NCI-H2107 treated with DMSO at 0.1 percent for 48 hours (cell line): Measurements from ENCODE around the gene FOXO6.
A peak's percentile ranks its signal among the peaks of the same experiment; 100 is the strongest.

Experiments
- DNase-seq: peaks from one replicate; lab custom pipeline; 2025; ENCODE audit not compliant: unreplicated experiment; lab: John Stamatoyannopoulos, UW

Gene FOXO6

DNA sequence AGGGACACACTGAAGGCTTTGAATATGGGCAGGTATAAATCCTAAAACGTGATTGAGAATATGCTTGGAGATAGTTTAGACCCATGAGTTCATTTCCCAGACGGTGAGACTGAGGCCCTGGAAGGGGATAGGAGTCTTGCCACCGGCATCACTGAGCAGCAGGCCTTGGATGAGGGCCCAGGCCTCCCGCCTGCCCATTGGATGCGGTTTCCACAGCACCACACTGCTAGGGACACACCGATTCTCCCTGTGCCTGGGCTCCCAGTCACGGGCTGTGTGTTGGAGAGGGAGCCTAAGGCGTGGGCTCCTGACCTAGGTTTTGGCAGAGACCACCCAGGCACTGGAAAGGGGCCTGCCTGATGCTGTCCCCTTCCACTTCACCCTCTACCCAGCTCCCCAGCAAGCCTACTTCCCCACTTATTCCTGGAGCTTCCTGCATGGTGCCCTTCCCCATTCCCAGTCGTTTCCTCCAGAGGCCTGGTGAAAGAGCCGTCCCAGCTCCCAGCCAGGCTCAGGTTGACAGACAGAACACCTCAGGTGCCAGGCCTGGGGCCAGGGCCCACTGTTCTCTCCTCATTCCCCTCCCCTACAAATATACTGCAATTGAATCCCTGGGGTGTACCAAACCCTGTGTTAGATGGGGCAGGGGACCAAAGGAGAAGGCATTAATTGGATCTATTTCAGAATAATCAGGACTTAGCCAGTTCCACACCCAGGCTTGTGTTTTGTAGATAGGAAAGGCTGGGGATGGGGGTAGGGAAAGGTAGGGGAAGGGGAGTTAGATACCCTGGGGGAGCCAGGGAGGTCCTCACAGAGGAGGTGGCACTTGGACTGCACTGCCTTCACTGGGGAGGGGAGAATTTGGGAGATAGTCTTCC lies 3.4 kb downstream of the FOXO6 start:
- no peak for DNase-seq

DNA sequence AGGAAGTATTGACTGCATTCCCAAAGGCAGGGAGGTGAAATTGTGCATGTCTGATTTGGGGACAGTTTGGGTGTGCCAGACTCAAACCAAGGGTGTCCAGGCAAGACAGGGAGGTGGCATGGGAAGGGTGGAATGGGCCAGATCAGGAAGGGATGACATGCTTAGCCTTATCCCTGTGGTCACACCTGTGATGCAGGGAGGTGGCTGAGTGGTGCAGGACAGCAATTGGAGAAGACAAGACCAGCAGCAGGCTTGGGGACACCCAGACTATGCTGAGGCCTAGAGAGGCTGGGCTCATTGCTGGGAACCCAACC lies 4.0 kb downstream of the FOXO6 start:
- DNase-seq: no peak

DNA sequence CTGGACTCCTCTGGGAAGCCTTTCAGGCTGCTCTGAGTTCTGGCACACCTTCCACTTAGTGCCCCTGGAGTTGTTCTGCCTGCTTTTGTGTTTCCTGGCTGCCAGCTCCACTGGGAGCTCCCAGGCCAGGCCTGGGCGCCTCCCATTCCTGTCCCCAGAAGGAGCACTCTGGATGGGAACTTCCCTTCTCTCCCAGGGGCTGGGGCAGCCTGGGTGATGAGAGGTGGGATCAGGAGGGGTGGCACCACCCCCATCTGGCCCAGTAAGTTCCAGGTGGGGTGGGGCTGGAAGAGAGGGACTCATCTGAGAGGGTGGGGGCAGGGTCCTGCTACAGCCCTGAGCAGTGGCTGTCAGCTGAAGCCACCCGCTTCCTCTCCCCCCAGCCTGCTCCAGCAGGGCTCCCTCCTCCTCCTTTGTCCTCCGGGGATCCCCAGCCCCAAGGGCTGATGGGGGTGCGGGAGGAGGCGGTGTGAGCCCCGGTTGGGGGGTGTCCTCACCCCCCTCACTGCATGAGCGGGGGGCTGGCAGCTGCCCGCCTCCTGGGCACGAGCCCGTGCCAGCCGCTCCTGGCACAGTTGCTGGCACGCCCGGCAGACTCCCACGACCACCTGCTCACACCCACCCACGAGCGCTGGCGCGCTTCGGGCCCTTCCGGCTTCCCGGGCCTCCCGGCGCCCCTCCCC lies 4.7 kb downstream of the FOXO6 start:
- peak; percentile 93 for DNase-seq

DNA sequence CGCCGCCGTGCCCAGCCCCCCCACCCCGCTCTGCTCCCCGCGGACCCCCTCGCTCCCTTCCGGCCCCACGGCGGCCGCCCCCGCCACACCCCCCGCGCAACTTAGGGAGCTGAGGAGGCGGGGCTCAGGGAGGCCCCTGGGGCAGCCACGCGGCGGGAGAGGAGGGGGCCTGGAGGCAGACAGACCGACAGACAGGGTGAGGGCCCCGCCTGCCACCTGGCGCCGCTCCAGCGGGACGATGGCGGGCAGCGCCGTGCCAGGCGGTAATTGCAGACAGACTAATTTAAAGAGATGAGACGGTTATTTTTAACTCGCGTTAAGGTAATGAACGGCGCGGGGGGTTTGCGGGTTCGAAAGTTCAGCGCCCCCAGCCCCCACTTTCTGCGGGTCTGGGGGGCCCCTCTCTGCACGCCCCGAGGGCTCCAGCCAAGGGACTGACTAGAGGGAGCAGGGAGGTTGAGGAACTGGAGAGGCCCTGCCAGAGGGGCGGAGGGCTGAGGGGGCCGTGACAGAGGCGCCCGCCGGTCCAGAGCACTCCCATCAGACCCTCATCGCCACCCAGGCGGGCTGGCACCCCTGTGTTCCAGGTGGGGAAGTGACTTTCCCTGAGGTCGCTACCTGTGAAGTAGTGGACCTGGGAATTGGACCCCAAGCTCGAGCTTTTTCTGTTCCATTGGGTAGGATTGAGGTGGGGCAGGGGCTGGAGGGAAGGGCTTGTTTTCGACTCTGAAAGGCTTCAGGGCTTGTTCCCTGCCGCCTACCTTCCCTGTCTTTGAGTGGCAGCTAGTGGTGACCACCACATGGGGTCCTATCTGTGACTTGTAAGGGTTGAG lies 5.4 kb downstream of the FOXO6 start:
- peak; percentile 46 for DNase-seq

DNA sequence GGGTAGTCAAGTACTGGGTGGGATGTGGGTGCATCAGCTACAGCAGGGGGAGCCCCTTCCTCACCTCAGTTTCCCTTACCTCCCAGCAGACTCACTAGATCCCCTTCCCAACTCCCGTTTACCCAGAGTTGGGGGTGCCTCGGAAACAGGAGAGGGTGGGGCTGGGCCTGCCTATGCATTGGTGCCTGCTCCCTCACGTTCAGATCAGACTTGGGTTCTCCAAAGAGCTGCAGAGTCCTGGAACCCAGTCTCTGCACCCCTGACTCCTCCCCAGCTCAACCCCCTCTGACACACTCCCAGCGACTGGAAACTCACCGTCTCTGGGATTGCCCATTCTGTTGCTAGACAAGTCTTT lies 6.0 kb downstream of the FOXO6 start:
- no peak for DNase-seq

DNA sequence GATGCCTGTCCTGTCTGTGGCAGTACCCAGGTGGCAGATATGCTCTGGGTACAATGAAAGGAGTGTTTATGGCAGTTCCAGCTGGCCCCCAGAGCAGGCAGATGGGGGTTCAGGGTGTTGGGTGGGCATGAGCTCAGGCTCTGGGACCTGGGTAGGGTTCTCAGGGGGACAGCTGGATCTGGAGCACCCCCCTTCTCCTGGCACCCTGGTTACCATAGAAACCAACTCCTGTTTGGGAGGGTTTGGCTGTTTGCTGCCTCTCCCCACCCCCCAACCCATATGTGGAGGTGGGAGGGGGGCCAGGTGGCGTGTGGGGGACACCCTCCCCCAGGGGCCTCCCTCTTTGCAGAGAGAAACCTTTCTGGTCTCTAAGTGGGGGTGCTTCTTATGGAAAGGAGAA lies 7.1 kb downstream of the FOXO6 start:
- DNase-seq: no peak

DNA sequence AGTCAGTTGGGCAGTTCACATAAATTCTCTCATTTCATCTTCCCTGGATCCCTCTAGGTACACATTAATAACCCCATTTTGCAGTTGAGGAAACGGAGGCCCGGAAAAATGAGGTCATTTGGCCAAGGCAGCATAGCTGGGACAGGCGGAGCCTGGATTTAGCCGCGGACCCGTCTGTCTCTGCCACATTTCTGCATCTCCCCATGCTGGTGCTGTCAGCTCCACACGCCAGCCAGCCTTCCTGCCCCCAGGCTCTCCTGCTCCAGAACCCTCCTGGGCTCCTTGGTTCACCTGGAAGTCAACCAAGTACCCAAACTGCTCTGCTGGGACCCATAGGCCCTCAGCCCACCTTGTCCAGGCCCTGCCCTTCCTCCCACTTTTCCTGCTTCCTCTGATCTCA lies 7.6 kb downstream of the FOXO6 start:
- DNase-seq: no peak

DNA sequence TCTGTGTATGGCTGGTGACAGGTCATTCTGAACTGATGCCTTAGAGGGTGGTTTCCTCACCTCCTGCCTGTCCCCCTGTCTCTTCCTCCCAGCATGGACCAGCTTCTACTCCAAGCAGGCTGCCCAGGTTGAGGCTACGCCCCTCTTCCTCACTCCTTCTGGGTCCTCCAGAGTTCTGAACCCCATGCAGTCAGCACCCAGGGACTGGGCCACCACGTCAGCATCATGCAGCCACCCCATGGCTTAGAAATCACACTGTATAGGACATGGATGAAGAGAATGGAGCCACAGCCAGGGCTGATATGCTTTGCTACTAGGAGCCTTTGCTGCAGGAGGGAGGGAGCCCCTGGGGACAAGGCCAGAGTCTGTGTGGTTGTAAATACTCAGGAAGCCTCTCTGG lies 8.3 kb downstream of the FOXO6 start:
- DNase-seq: no peak

DNA sequence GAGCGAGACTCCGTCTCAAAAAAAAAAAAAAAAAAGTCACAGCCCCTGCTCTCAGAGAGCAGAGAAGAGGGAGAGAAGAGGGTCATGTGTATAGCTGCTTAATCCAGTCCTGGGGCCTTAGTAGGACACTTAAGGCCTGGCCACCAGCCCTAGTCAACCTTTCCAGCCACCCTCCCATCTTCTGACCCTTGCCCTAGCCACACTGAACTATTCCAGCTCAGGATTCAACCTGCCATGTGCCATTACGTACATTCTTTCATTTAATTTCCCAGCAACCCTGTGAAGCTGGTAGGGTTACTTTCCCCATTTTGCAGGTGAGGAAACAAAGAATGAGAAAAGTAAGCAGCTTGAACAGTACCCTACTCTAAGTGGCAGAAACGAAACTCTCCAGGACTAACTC lies 9.0 kb downstream of the FOXO6 start:
- no peak for DNase-seq

DNA sequence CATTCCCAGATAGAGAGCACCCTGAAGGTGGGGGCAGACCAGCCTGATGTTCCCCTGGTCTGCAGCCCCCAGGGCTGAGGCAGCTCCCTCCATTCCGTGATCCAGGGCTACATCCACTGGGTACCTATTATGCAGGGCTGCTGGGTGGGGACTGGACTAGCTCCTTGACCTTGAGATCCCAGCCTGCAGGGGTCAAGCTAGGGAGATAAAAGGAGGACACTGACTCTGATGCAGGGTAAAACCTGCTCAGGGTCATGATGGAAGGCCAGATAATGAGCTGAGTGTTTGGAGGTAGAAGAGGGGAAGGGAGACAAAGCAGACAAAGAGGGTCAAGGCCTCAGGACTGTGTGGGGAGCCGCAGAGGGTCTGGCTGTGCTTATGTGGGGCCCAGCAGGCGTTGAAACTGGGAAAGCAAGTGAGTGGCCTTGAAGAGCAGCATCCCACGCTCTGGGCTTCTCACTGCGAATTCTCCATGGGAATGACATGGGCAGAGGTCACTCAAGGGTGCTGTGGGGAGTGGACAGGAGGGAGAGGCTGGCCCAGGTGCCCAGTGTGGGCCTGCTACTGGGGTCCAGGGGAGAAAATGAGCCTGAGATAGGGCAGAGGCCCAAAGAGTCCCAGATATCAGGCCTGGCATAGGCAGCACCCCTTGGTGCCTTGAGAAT lies 9.7 kb downstream of the FOXO6 start:
- no peak for DNase-seq

DNA sequence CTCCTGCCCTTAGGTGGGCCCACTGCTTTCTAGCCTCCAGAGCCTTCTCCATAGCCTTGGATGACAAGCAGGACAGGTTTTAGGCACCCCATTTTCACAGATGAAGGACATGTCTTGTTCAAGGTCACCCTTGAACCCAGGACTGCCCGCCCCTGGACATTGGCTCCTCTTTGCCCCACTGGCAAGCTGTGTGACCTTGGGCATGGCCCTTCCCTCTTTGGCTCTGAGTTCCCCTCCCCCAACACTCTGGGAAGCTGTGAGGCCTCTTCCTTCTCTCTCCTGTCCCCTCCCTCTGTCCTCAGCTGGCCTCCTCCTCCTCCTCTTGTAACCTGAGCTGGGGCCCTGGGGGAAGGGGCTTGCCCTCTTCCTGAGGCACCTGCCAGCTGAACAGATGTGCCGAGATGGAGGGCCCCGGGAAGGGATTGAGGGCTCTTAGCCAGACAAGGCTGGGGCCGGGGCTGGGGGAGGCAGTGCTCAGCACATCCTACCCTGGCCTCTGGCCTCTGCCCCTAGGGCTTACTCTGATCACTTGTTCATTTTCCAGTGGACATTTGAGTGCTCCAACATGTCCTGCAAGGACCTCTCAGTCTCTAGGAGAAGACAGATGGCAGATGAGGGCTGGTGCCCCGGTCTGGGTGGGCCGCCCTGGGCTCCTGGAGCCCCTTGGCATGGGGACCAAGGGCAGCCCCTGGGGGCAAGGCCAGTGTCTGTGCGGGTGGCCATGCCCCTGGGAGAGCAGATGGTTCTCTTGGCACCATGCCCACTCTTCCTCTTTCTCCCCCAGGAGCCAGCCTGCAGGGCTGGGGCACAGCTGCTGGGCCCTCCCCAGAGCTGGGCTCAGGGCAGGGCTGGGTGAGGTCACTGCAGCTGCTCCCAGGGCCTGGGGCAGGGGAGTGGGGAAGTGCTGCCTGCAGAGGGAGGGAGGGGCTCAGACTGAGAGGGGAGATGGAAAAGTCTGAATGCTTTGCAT lies 10.7 kb downstream of the FOXO6 start:
- peak; percentile 89 for DNase-seq

DNA sequence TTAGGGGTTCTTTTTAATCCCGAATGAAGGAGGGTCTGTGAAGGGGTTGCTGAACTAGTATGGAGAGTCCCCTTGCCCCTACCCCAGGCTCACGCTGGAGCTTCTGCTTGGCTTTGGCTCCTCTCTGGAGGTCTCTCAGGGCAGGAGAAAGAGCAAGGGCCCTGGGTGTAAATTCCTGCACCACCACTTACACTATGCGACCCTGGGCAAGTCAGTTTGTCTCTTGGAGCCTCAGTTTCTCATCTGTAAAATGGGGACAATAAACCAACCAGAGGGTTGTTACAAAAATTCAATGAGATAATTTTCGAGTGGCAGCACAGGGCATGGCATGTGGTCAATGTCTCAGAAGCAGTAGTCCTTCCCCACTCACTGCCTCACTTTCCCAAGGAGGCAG lies 11.4 kb downstream of the FOXO6 start:
- no peak for DNase-seq

DNA sequence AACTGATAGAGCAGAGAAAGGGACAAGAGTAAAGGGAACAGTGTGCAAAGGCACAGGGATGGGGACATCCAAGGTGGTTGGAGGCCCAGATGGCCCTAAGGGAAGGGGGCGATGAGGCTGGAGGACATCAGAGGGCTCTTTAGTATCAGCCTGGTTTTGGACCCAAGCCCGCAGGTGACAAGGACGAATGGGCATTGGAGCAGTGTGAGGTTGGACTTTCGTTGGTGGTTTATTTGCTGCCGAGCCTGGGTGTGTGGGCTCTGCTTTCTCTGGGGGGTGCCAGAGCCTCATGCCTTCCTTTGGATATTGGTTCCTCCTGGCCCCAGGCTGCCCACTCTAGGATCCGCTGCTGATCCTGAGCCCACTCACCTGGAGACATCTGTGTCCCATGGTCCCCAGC lies 12.1 kb downstream of the FOXO6 start:
- DNase-seq: no peak

DNA sequence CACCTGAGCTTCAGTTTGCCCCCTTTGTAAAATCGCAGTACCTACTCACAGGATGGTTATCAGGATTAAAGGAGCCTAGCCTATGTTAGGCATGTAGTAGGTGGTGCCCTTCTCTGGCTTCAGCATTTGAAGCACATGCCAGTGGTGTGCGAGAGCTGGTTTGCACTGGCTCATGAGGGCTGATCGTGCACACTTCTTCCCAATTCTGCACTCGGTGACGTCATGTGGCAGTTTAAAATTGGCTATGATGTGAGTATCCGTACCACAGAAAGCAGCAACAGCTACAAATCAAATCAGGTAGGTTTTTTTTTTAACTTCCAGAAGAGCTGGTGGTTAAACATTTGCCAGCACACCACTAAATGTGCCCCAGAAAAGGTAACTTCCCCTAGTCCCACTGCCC lies 13.5 kb downstream of the FOXO6 start:
- DNase-seq: no peak

DNA sequence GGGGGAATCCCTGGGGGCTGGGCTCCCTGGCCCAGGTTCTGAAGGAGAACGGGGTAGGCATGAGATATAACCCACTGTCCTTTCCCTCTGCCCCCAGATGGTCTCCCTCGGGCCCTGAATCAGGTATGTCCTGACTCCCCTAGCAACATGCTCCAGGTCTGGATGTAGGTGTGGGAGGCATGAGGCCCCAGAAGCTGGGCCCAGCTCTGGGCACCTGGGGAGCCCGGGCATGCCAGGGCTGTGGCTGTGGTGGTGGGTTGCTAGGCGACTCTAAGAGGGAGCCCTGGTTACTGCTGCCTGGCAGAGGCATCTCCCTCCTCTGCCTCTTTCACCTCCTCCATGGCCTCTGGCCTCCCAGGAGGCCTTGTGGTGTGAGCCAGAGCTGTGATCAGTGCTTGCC lies 16.2 kb downstream of the FOXO6 start:
- DNase-seq: peak; percentile 33

DNA sequence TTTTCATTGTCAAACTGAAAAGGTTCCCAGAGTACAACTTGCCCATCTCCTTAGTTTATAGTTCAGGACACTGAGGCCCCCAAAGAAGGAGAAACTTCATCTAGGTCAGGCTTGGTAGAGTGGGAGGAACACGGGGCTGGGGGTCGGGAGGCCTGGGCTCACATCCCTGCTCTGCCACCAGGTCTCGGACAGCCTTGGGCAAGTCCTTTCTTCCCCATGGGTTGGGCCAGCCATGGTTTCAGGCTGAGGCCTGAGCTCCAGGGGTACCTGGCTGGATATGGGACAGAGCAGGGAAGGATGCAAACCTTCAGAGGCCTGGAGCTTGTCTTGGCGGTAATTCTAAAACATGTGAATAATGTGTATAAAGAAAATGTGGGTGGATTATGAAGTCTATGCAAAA lies 17.0 kb downstream of the FOXO6 start:
- DNase-seq: no peak

DNA sequence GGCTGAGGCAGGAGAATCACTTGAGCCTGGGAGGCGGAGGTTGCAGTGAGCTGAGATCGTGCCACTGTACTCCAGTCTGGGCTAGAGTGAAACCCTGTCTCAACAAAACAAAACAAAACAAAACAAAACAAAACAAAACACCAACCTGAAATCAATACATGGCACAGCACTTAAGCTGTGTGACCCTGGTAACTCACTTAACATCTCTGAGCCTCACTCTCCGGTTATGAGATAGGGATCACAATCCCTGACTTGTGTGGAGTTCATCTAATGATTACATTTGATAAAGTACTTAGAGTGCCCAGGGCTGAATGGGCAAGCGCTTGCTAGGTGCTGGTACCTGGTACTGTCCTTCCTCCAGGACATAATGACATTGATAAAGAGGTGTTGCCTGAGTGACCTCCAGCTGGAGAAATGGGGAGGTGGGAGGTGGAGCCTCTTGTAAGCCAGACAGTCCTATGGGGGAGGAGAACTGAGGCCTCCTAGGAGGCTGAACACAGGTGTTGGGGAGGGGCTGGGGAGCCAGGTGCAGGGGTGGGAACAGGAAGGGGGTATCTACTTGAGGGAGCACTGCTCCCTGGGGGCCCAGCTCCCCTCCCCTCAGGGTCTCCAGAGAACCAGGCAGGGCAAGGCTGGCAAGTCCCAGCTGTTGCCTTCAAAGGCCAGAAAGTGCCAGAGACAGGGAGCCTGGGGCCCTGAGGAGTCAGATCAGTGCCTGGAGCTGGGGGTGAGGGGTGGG lies 17.9 kb downstream of the FOXO6 start:
- DNase-seq: peak; percentile 88

DNA sequence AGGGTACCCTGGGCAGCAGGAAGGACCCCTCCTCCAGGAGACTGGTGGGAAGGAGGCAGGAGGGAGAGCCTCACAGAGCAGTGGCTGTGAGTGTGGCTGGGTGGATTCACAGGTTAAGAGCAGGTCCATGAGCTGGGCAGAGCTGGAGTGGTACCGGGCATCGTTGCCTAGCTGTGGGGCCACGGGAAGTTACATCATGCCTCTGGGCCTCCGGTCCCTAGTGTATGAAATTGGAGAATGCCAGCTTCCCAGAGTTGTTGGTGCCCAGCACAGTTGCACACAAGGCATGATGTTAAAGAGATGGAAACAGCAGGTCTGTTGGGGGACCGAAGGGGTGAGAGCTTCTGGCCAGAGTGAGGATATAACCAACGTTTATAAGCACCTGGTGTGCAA lies 18.5 kb downstream of the FOXO6 start:
- peak; percentile 89 for DNase-seq

DNA sequence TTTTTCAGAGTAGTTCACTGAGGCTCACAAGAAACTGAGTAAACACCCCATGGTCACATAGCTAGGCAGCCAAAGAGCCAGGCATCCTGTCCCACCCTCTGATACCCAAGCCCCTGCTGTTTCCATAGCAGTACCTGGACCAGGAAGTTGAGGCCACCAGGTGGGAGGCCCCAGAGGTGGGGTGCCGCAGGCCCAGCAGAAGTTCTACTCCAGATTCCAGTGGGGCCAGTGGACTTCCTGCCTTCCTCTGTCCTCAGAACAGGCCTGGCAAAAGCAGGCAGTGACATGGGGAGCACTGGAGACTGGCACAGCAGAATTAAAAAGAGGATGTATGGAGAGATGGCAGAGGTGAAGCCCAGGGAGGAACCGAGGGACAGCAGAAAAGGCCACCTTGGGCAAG lies 19.0 kb downstream of the FOXO6 start:
- DNase-seq: peak; percentile 80
